ENCODE measurements around the gene ALG12. TPM values are rescaled to one million over a fixed set of nuclear protein-coding genes. Genes with fewer than 3 reads are reported as not detected.

The ALG12 gene
- total and polyA plus RNA-seq, 8 donors = 2.3 to 30.7 (median 9.0) TPM

DNA sequence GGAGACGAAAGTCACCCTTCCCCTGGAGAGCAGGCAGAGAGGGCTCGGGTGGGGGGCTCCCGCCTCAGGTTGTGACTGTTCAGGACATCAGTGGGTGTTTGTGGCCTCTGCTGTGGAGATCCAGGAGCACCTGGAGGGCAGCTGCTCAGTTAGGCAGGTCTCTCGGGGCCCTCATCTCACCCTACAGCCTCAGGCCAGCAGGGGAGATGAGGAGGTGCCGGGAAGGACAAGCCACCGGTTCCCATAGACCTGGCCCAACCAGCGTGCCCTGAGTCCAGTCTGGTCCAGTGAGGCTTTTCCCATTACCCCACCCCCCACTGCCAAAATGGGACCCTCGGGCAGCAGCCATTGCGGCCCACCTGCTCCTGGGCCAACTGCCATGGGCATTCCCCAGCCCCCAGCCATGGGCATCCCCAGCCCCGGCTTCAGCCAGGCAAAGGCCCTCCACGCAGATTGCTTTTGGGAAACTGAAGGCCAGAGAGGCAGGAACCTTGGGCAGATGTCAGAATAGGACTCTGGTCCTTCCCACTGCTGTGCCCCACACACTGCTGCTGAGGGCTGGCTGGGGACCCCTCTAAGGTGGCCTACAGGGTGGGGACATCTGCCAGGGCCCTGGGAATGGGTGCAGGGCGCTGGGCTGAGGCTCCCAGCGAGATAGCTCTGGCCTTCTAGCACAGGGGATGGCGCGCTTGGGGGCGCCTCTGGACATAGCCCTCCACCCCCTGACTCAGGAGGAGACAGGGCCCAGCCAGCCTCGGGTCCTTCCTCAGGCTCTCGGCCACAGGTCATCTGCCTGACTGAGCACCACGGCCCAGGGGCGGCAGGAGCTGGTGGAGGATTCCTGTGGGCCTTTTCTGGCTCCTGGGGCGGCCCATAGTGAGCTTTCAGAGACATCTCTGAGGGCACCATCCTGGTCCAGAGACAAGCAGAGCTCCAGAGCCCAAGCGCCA is 47.1 kb upstream of the ALG12 start:
- H3K4me3 ChIP-seq = peak overlapping the region; percentile 81 to 99 (median 88)
- WGBS, 5 donors = 52 to 78% (median 64%) methylated on average over 10 to 22 of the region's 22 CpGs

DNA sequence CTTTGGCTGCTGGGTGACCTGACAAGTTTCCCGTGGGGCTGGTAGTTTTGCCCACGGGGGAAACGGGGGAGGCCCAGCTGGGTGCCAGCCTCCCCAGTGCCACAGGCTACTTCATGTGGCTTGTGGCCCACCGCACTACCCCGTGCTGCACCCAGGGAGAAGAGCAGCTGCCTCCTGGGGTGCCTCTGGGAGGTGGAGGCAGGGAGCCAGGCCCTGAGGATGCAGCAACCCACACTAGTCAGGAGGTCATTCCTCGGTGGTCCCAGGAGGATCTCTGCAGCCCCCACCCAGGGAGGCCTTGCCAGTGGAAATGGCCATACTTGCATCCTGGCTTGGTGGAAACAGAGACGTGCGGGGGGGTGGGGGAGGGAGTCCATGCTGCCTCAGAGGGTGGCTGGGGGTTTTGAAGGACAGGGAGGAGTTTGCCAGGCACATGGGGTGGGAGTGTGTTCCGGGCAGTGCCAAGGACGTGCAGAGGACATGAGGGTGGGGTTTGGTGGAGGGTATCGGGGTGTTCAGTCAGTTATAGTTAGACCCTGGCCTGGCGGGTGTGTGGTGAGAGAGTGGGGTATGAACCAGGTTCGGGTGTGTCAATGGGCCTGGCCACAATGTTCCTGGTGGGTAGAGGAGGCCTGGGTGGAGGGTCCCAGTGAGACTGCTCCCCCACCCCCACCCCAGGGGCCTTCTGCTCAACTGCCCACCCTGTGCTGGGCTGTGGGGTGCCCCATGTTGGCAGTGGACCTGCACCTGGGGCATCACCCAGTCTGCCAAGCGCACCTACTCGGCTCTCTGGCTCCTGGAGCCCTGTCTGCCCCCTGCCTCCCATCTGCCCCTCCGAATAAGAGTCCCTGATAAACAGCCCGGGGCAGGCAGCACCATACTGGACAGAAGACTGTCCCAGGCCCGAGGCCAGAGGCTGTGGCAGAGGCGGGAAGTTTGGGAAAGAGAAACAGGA is 46.2 kb upstream of the ALG12 start:
- TF ChIP-seq POLR2A (IDR thresholded peaks at IDR 0.05) = no peak
- peak in 2 of 3 donors; percentile 2 to 34 for TF ChIP-seq POLR2AphosphoS5 (IDR thresholded peaks at IDR 0.05)
- intact Hi-C loops (cut with DNase I; ENCODE audit: low total_unique reads) = no loop called here
- WGBS, 5 donors = 43 to 56% (median 51%) methylated on average over 15 to 19 of the region's 19 CpGs
- H3K4me3 ChIP-seq = peak overlapping the region; percentile 81 to 99 (median 88)
- peak overlapping the region; percentile 94 to 98 (median 98) for H3K27ac ChIP-seq
- no peaks in the 10 kb centered on the region for H3K9me3 ChIP-seq
- peak; percentile 28 to 47 for DNase-seq
- peaks cover 35 to 43% (median 39%) of the 10 kb centered on the region in 4 donors for H3K36me3 ChIP-seq
- H3K27me3 ChIP-seq = no peaks in the 10 kb centered on the region
- H3K4me1 ChIP-seq = peaks cover 66 to 77% (median 76%) of the 10 kb centered on the region in 4 donors

More for the DNA sequence above, 47.1 kb upstream of the ALG12 start:
- Histone ChIP-seq H3K27ac (peak overlapping the region; percentile 94 to 98 (median 98)), H3K4me1 (peaks cover 69 to 79% (median 78%) of the 10 kb centered on the region in 4 donors), H3K36me3 (peaks cover 35 to 43% (median 39%) of the 10 kb centered on the region in 4 donors), H3K9me3 (no peaks in the 10 kb centered on the region), H3K27me3 (no peaks in the 10 kb centered on the region)
- intact Hi-C loops (cut with DNase I; ENCODE audit: low total_unique reads) = no loop called here
- TF ChIP-seq POLR2A (IDR thresholded peaks at IDR 0.05) = no peak
- no peak for TF ChIP-seq EP300 (IDR thresholded peaks at IDR 0.05)
- TF ChIP-seq POLR2AphosphoS5 (IDR thresholded peaks at IDR 0.05) = no peak
- TF ChIP-seq, protein P1, sequence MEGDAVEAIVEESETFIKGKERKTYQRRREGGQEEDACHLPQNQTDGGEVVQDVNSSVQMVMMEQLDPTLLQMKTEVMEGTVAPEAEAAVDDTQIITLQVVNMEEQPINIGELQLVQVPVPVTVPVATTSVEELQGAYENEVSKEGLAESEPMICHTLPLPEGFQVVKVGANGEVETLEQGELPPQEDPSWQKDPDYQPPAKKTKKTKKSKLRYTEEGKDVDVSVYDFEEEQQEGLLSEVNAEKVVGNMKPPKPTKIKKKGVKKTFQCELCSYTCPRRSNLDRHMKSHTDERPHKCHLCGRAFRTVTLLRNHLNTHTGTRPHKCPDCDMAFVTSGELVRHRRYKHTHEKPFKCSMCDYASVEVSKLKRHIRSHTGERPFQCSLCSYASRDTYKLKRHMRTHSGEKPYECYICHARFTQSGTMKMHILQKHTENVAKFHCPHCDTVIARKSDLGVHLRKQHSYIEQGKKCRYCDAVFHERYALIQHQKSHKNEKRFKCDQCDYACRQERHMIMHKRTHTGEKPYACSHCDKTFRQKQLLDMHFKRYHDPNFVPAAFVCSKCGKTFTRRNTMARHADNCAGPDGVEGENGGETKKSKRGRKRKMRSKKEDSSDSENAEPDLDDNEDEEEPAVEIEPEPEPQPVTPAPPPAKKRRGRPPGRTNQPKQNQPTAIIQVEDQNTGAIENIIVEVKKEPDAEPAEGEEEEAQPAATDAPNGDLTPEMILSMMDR (IDR thresholded peaks at IDR 0.05) = no peak
- peak; percentile 18 to 31 for DNase-seq

DNA sequence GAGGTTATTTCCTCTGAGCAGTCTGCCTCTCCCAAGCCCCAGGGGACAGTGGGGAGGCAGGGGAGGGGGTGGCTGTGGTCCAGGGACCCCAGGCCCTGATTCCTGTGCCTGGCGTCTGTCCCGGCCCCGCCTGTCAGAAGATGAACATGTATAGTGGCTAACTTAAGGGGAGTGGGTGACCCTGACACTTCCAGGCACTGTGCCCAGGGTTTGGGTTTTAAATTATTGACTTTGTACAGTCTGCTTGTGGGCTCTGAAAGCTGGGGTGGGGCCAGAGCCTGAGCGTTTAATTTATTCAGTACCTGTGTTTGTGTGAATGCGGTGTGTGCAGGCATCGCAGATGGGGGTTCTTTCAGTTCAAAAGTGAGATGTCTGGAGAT is 45.4 kb upstream of the ALG12 start:
- TF ChIP-seq, protein P1 (IDR thresholded peaks at IDR 0.05) = no peak
- TF ChIP-seq POLR2AphosphoS5 (IDR thresholded peaks at IDR 0.05) (peak in 1 of 3 donors; percentile 15), EP300 (IDR thresholded peaks at IDR 0.05) (no peak)
- Histone ChIP-seq H3K27ac (peak overlapping the region; percentile 94 to 98 (median 98)), H3K4me1 (peaks cover 70 to 78% (median 76%) of the 10 kb centered on the region in 4 donors), H3K27me3 (no peaks in the 10 kb centered on the region), H3K4me3 (peak overlapping the region; percentile 81 to 99 (median 88)), H3K36me3 (peaks cover 35 to 43% (median 39%) of the 10 kb centered on the region in 4 donors), H3K9me3 (no peaks in the 10 kb centered on the region)
- DNase-seq = peak; percentile 51 to 75
- intact Hi-C loops (cut with DNase I; ENCODE audit: low total_unique reads) = no loop called here
- 26 to 43% (median 29%) methylated on average over 6 of the region's 6 CpGs for WGBS, 5 donors

DNA sequence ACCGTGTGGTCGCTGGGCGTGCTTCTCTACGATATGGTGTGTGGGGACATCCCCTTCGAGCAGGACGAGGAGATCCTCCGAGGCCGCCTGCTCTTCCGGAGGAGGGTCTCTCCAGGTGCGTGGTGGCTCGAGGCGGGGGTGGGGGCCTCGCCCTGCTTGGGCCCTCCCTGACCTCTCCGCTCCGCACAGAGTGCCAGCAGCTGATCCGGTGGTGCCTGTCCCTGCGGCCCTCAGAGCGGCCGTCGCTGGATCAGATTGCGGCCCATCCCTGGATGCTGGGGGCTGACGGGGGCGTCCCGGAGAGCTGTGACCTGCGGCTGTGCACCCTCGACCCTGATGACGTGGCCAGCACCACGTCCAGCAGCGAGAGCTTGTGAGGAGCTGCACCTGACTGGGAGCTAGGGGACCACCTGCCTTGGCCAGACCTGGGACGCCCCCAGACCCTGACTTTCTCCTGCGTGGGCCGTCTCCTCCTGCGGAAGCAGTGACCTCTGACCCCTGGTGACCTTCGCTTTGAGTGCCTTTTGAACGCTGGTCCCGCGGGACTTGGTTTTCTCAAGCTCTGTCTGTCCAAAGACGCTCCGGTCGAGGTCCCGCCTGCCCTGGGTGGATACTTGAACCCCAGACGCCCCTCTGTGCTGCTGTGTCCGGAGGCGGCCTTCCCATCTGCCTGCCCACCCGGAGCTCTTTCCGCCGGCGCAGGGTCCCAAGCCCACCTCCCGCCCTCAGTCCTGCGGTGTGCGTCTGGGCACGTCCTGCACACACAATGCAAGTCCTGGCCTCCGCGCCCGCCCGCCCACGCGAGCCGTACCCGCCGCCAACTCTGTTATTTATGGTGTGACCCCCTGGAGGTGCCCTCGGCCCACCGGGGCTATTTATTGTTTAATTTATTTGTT is 44.8 kb upstream of the ALG12 start:
- Histone ChIP-seq H3K4me3 (peak overlapping the region; percentile 81 to 99 (median 88)), H3K4me1 (peaks cover 63 to 78% (median 76%) of the 10 kb centered on the region in 4 donors), H3K27ac (peak overlapping the region; percentile 94 to 98 (median 98)), H3K36me3 (peaks cover 35 to 43% (median 39%) of the 10 kb centered on the region in 4 donors), H3K9me3 (no peaks in the 10 kb centered on the region), H3K27me3 (no peaks in the 10 kb centered on the region)
- WGBS, 5 donors = 22 to 53% (median 37%) methylated on average over 42 to 63 of the region's 63 CpGs
- intact Hi-C loops (cut with DNase I; ENCODE audit: low total_unique reads) = no loop called here
- TF ChIP-seq POLR2A (IDR thresholded peaks at IDR 0.05) (no peak), EP300 (IDR thresholded peaks at IDR 0.05) (no peak), POLR2AphosphoS5 (IDR thresholded peaks at IDR 0.05) (no peak)
- TF ChIP-seq, protein P1 (IDR thresholded peaks at IDR 0.05) = no peak
- DNase-seq = peak; percentile 30 to 43

Measured in stomach (tissue), 9 donors.